Immature natural killer cell (primary cell): Measurements from ENCODE around the gene PSORS1C2. TPM values are rescaled to one million over a fixed set of nuclear protein-coding genes. Genes with fewer than 3 reads are reported as not detected.

ENCODE experiments used
- DNase-seq, 3 donors: peaks; one replicate each; pipeline ENCODE4 v3.0.0; 2022; ENCODE audit warnings: mixed read lengths in 1 of 3
- H3K27ac Mint-ChIP-seq, 6 donors: one replicate each; pipeline ENCODE4 v1.8.0; 2020; ENCODE audit warnings: mixed read lengths in 6 of 6, mild to moderate bottlenecking in 5 of 6, inconsistent platforms in 4 of 6, moderate library complexity in 3 of 6
- H3K27me3 Mint-ChIP-seq, 3 donors: one replicate each; pipeline ENCODE4 v1.8.0; 2020 to 2021; ENCODE audit warnings: low read depth in 3 of 3, mild to moderate bottlenecking in 3 of 3, mixed read lengths in 3 of 3, moderate library complexity in 3 of 3, inconsistent platforms in 1 of 3
- H3K36me3 Mint-ChIP-seq, 3 donors: one replicate each; pipeline ENCODE4 v1.8.0; 2020; ENCODE audit warnings: mixed read lengths in 3 of 3, inconsistent platforms in 2 of 3, mild to moderate bottlenecking in 2 of 3
- H3K4me1 Mint-ChIP-seq, 2 donors: one replicate each; pipeline ENCODE4 v1.8.0; 2020; ENCODE audit warnings: inconsistent platforms in 2 of 2, mild to moderate bottlenecking in 2 of 2, mixed read lengths in 2 of 2, moderate library complexity in 1 of 2
- H3K4me3 Mint-ChIP-seq, 5 donors: one replicate each; pipeline ENCODE4 v1.8.0; 2020; ENCODE audit warnings: mild to moderate bottlenecking in 5 of 5, mixed read lengths in 5 of 5, inconsistent platforms in 3 of 5, moderate library complexity in 3 of 5
- H3K9me3 Mint-ChIP-seq, 6 donors: one replicate each; pipeline ENCODE4 v1.8.0; 2020; ENCODE audit warnings: mild to moderate bottlenecking in 6 of 6, mixed read lengths in 6 of 6, inconsistent platforms in 4 of 6, moderate library complexity in 3 of 6
- polyA plus RNA-seq, 3 donors: library from polyadenylated mRNA; unstranded; fragments of 300-500 nt; fragmentation: Illumina TruSeq; gene quantifications; one replicate each; pipeline ENCODE4 v1.2.3, GENCODE V29; 2021

The PSORS1C2 gene
- polyA plus RNA-seq, 3 donors from 2014 or later, result not detected

- H3K27me3 Mint-ChIP-seq, result peaks cover 0 to 2% (median 1%) of the 10 kb centered on the region in 3 donors
- no peaks in the 10 kb centered on the region for H3K9me3 Mint-ChIP-seq
- peaks cover 0 to 10% (median 0%) of the 10 kb centered on the region in 3 donors for H3K36me3 Mint-ChIP-seq
- DNase-seq, result no peak
- no peaks in the 10 kb centered on the region for H3K4me1 Mint-ChIP-seq
- no peak overlapping the region for H3K27ac Mint-ChIP-seq
- H3K4me3 Mint-ChIP-seq, result no peak overlapping the region
Observed at GRCh38 chr6:31143148-31143547, 4.3 kb upstream of the PSORS1C2 start.

GRCh38 chr6:31142361-31142761, 3.5 kb upstream of the PSORS1C2 start:
- peaks cover 5 to 6% of the 10 kb centered on the region in 2 donors for H3K4me1 Mint-ChIP-seq
- no peak for DNase-seq
- peaks cover 0 to 2% (median 1%) of the 10 kb centered on the region in 3 donors for H3K27me3 Mint-ChIP-seq
- H3K4me3 Mint-ChIP-seq, result no peak overlapping the region
- H3K9me3 Mint-ChIP-seq, result no peaks in the 10 kb centered on the region
- peaks cover 0 to 10% (median 0%) of the 10 kb centered on the region in 3 donors for H3K36me3 Mint-ChIP-seq
- no peak overlapping the region for H3K27ac Mint-ChIP-seq

- Mint-ChIP-seq H3K9me3 (no peaks in the 10 kb centered on the region), H3K4me1 (peaks cover 6 to 7% of the 10 kb centered on the region in 2 donors), H3K4me3 (no peak overlapping the region)
Observed at GRCh38 chr6:31140643-31141042, 1.8 kb upstream of the PSORS1C2 start.

GRCh38 chr6:31139599-31139998, 733 bp upstream of the PSORS1C2 start:
- H3K27ac Mint-ChIP-seq, result no peak overlapping the region
- DNase-seq, result no peak
- H3K9me3 Mint-ChIP-seq, result no peaks in the 10 kb centered on the region
- H3K4me1 Mint-ChIP-seq, result peaks cover 6 to 7% of the 10 kb centered on the region in 2 donors
- peaks cover 0 to 4% (median 0%) of the 10 kb centered on the region in 3 donors for H3K36me3 Mint-ChIP-seq
- H3K4me3 Mint-ChIP-seq, result no peak overlapping the region
- H3K27me3 Mint-ChIP-seq, result no peaks in the 10 kb centered on the region

More at GRCh38 chr6:31140643-31141042, 1.8 kb upstream of the PSORS1C2 start:
- H3K27ac Mint-ChIP-seq, result no peak overlapping the region
- peaks cover 0 to 10% (median 0%) of the 10 kb centered on the region in 3 donors for H3K36me3 Mint-ChIP-seq
- no peak for DNase-seq
- H3K27me3 Mint-ChIP-seq, result no peaks in the 10 kb centered on the region

- Mint-ChIP-seq H3K36me3 (no peaks in the 10 kb centered on the region), H3K27ac (no peak overlapping the region), H3K27me3 (no peaks in the 10 kb centered on the region), H3K9me3 (no peaks in the 10 kb centered on the region), H3K4me3 (no peak overlapping the region), H3K4me1 (peaks cover 6 to 7% of the 10 kb centered on the region in 2 donors)
- no peak for DNase-seq
Observed at GRCh38 chr6:31135710-31136109, 3.2 kb downstream of the PSORS1C2 start.

GRCh38 chr6:31132806-31133205, 6.1 kb downstream of the PSORS1C2 start:
- Mint-ChIP-seq H3K36me3 (no peaks in the 10 kb centered on the region), H3K4me1 (peaks cover 3 to 6% of the 10 kb centered on the region in 2 donors), H3K27me3 (peaks cover 2 to 5% (median 5%) of the 10 kb centered on the region in 3 donors), H3K9me3 (no peaks in the 10 kb centered on the region), H3K4me3 (no peak overlapping the region), H3K27ac (no peak overlapping the region)
- no peak for DNase-seq

GRCh38 chr6:31131595-31131994, 7.3 kb downstream of the PSORS1C2 start:
- DNase-seq, result no peak
- no peaks in the 10 kb centered on the region for H3K4me1 Mint-ChIP-seq
- H3K9me3 Mint-ChIP-seq, result no peaks in the 10 kb centered on the region
- no peak overlapping the region for H3K4me3 Mint-ChIP-seq
- H3K27me3 Mint-ChIP-seq, result peaks cover 4 to 5% (median 5%) of the 10 kb centered on the region in 3 donors
- no peaks in the 10 kb centered on the region for H3K36me3 Mint-ChIP-seq
- H3K27ac Mint-ChIP-seq, result no peak overlapping the region

- Mint-ChIP-seq H3K4me3 (no peak overlapping the region), H3K27ac (no peak overlapping the region), H3K4me1 (no peaks in the 10 kb centered on the region), H3K27me3 (peaks cover 5 to 6% (median 5%) of the 10 kb centered on the region in 3 donors), H3K36me3 (no peaks in the 10 kb centered on the region), H3K9me3 (no peaks in the 10 kb centered on the region)
- no peak for DNase-seq
Observed at GRCh38 chr6:31130751-31131150, 8.1 kb downstream of the PSORS1C2 start.

- H3K27me3 Mint-ChIP-seq, result peaks cover 5 to 6% (median 5%) of the 10 kb centered on the region in 3 donors
- no peaks in the 10 kb centered on the region for H3K4me1 Mint-ChIP-seq
Observed at GRCh38 chr6:31129130-31129529, 9.7 kb downstream of the PSORS1C2 start.

GRCh38 chr6:31128093-31128676, 10.7 kb downstream of the PSORS1C2 start:
- DNase-seq, result peak; percentile 38 to 49 (median 42)
- no peaks in the 10 kb centered on the region for H3K4me1 Mint-ChIP-seq
- no peaks in the 10 kb centered on the region for H3K9me3 Mint-ChIP-seq
- no peak overlapping the region for H3K27ac Mint-ChIP-seq
- H3K4me3 Mint-ChIP-seq, result no peak overlapping the region
- peaks cover 5 to 6% (median 5%) of the 10 kb centered on the region in 3 donors for H3K27me3 Mint-ChIP-seq
- H3K36me3 Mint-ChIP-seq, result no peaks in the 10 kb centered on the region

More at GRCh38 chr6:31129130-31129529, 9.7 kb downstream of the PSORS1C2 start:
- no peak for DNase-seq
- H3K27ac Mint-ChIP-seq, result no peak overlapping the region
- no peaks in the 10 kb centered on the region for H3K9me3 Mint-ChIP-seq
- no peaks in the 10 kb centered on the region for H3K36me3 Mint-ChIP-seq
- no peak overlapping the region for H3K4me3 Mint-ChIP-seq

- Mint-ChIP-seq H3K27ac (no peak overlapping the region), H3K27me3 (peaks cover 5 to 10% (median 8%) of the 10 kb centered on the region in 3 donors), H3K9me3 (no peaks in the 10 kb centered on the region), H3K36me3 (no peaks in the 10 kb centered on the region), H3K4me1 (no peaks in the 10 kb centered on the region), H3K4me3 (no peak overlapping the region)
- DNase-seq, result no peak
Observed at GRCh38 chr6:31126396-31127175, 12.3 kb downstream of the PSORS1C2 start.

GRCh38 chr6:31125586-31126363, 13.1 kb downstream of the PSORS1C2 start:
- no peak overlapping the region for H3K27ac Mint-ChIP-seq
- no peak for DNase-seq

GRCh38 chr6:31125162-31125561, 13.7 kb downstream of the PSORS1C2 start:
- no peaks in the 10 kb centered on the region for H3K4me1 Mint-ChIP-seq
- no peaks in the 10 kb centered on the region for H3K9me3 Mint-ChIP-seq
- H3K36me3 Mint-ChIP-seq, result no peaks in the 10 kb centered on the region
- H3K27me3 Mint-ChIP-seq, result peaks cover 5 to 10% (median 8%) of the 10 kb centered on the region in 3 donors
- no peak overlapping the region for H3K27ac Mint-ChIP-seq
- no peak for DNase-seq
- no peak overlapping the region for H3K4me3 Mint-ChIP-seq

More at GRCh38 chr6:31125586-31126363, 13.1 kb downstream of the PSORS1C2 start:
- H3K4me1 Mint-ChIP-seq, result no peaks in the 10 kb centered on the region
- H3K9me3 Mint-ChIP-seq, result no peaks in the 10 kb centered on the region
- H3K27me3 Mint-ChIP-seq, result peaks cover 5 to 10% (median 8%) of the 10 kb centered on the region in 3 donors
- no peak overlapping the region for H3K4me3 Mint-ChIP-seq
- no peaks in the 10 kb centered on the region for H3K36me3 Mint-ChIP-seq
